ENCODE results near the gene CDH18. TPM values are rescaled to one million over a fixed set of nuclear protein-coding genes. Genes with fewer than 3 reads are reported as not detected.

The CDH18 gene
- total and polyA plus RNA-seq, 2 donors (not counting 3 experiments of a cell fraction or from before 2014, with no cell fraction given) = 0.06 TPM; not detected in 1

DNA sequence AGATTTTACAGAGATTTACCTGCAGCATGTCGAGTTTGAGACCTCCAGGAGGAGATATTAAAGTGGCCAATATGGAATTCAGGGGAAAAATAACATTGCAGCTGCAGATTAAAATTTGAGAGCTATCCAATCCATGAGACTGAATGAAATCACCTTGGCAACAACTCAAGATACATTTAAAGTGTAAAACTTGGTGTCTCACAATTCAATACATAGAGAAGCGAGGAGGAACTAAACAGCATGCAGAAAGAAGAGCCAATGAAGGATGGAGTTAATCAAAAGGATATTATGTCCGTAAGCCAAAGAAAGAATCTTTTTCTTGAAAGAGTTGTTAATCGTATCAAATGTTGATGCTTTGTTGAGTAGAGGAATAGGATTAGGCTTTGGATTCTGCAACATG is 455.1 kb downstream of the CDH18 start:
- ChIA-PET POLR2A (no interaction called here), CTCF (no interaction called here)
- no peak overlapping the region for H3K4me2 ChIP-seq (ENCODE audit: insufficient read depth, low read length)
- H3K9me1 ChIP-seq (replicated peaks; ENCODE audit: control insufficient read depth, extremely low read depth, insufficient read depth, low read length) = no peaks in the 10 kb centered on the region
- no peaks in the 10 kb centered on the region for H3K27me3 ChIP-seq (ENCODE audit: control insufficient read depth in 2 of 2, insufficient read depth in 2 of 2, low read length in 2 of 2)
- peaks cover 2% of the 10 kb centered on the region for H3K4me1 ChIP-seq (ENCODE audit: control insufficient read depth, extremely low read depth, insufficient read depth, low read length)
- no peak overlapping the region for H3K4me3 ChIP-seq (replicated peaks in 1 of 3; ENCODE audit: insufficient read depth in 1 of 3, low read depth in 1 of 3, low read length in 3 of 3)
- H3K9ac ChIP-seq (replicated peaks; ENCODE audit: extremely low read depth, insufficient read depth, low read length) = no peak overlapping the region
- FAIRE-seq (no peak), DNase-seq (ENCODE audit: low read depth, low spot score) (no peak)
- H3K27ac ChIP-seq (ENCODE audit: insufficient read depth, low read depth, low read length) = no peak overlapping the region
- no peaks in the 10 kb centered on the region for H3K9me3 ChIP-seq (replicated peaks; ENCODE audit: control insufficient read depth, insufficient read depth, low read length)
- intact Hi-C loops (cut with micrococcal nuclease) (no loop called here), dilution Hi-C loops (cut with MboI; ENCODE audit: extremely low pct_ligation_motif_present, low sequenced_read_pairs) (no loop called here)
- TF ChIP-seq POLR2AphosphoS5 (IDR thresholded peaks at IDR 0.05; ENCODE audit: insufficient read depth, low read depth, low read length) (no peak), EZH2 (IDR thresholded peaks at IDR 0.05; ENCODE audit: borderline replicate concordance, low read depth, low read length, severe bottlenecking) (no peak), POLR2A (IDR thresholded peaks at IDR 0.05; ENCODE audit: low read depth, low read length) (no peak), MYC (IDR thresholded peaks at IDR 0.05; ENCODE audit: low read depth, low read length) (no peak), GATA2 (IDR thresholded peaks at IDR 0.05; ENCODE audit: insufficient read depth, insufficient read length, low read depth, low read length) (no peak), JUN (IDR thresholded peaks at IDR 0.05; ENCODE audit: borderline replicate concordance, insufficient read depth, insufficient read length, low read depth) (no peak), FOS (IDR thresholded peaks at IDR 0.05; ENCODE audit: borderline replicate concordance, insufficient read depth, low read length) (no peak)
- TF ChIP-seq, protein P1, sequence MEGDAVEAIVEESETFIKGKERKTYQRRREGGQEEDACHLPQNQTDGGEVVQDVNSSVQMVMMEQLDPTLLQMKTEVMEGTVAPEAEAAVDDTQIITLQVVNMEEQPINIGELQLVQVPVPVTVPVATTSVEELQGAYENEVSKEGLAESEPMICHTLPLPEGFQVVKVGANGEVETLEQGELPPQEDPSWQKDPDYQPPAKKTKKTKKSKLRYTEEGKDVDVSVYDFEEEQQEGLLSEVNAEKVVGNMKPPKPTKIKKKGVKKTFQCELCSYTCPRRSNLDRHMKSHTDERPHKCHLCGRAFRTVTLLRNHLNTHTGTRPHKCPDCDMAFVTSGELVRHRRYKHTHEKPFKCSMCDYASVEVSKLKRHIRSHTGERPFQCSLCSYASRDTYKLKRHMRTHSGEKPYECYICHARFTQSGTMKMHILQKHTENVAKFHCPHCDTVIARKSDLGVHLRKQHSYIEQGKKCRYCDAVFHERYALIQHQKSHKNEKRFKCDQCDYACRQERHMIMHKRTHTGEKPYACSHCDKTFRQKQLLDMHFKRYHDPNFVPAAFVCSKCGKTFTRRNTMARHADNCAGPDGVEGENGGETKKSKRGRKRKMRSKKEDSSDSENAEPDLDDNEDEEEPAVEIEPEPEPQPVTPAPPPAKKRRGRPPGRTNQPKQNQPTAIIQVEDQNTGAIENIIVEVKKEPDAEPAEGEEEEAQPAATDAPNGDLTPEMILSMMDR (IDR thresholded peaks at IDR 0.05; ENCODE audit: extremely low read depth in 1 of 2, insufficient read depth in 1 of 2, low read depth in 1 of 2, low read length in 2 of 2) = no peak
- TF ChIP-seq, protein P2, sequence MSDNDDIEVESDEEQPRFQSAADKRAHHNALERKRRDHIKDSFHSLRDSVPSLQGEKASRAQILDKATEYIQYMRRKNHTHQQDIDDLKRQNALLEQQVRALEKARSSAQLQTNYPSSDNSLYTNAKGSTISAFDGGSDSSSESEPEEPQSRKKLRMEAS (IDR thresholded peaks at IDR 0.05; ENCODE audit: insufficient read depth, insufficient read length) = no peak
- no peaks in the 10 kb centered on the region for H3K36me3 ChIP-seq (ENCODE audit: control insufficient read depth in 2 of 2, extremely low read depth in 1 of 2, insufficient read depth in 2 of 2, low read length in 2 of 2)
- H2AFZ ChIP-seq (ENCODE audit: low read depth, low read length) = no peak overlapping the region
- BruUV-seq (replicated peaks) = no TSS peak
- no peaks in the 10 kb centered on the region for H4K20me1 ChIP-seq (replicated peaks; ENCODE audit: control insufficient read depth, extremely low read depth, insufficient read depth, low read length)
- no peaks in the 10 kb centered on the region for H3K79me2 ChIP-seq (ENCODE audit: control insufficient read depth, insufficient read depth, low read length)

All from endothelial cell of umbilical vein (primary cell).